ENCODE results near the gene CCDC154.
A peak's percentile ranks its signal among the peaks of the same experiment; 100 is the strongest.
"Not testable (repeated sequence)": the region's sequence is repeated elsewhere in the genome, so short reads cannot be mapped to it uniquely, and the experiment has no call there.

Gene CCDC154

DNA sequence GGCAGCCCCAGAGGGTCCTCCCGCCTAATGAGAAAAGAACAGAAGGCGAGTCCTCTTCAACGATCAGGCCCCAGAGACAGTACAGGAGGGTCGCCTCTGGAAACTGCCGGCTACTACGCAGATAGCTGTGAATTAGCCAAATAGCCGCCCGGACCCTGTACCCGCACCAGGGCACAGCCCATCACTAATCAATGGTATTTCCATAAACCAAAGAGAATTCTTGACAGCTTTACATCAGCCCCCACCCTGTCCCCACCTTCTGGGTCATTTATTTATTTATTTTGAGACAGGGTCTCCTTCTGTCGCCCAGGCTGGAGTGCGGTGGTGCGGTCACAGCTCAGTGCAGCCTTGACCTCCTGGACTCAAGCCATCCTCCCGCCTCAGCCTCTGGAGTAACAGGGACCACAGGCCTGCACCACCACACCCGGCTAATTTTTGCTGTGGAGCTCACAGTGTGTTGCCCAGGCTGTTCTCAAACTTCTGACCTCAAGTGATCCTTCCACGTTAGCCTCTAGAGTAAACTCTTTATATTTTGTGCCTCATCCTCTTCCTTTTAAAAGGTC, 31.3 kb upstream of the CCDC154 start:
- no peak for TF ChIP-seq Cebpa-rat (IDR thresholded peaks at IDR 0.05)
- Histone ChIP-seq H3K9ac (peak overlapping the region; percentile 95 to 99 (median 99)), H3K4me3 (peak overlapping the region; percentile 81 to 98 (median 94)), H3K9me3 (replicated peaks in 1 of 11) (peaks cover 0 to 11% (median 0%) of the 10 kb centered on the region in 11 experiments; a peak in 2 of 22 replicates), H3K4me1 (peaks cover 55 to 65% (median 62%) of the 10 kb centered on the region in 10 experiments), H3K36me3 (no peaks in the 10 kb centered on the region), H4K20me1 (peaks cover 0 to 25% (median 0%) of the 10 kb centered on the region in 11 experiments; a peak in 2 of 22 replicates), H3K4me2 (peak overlapping the region; percentile 94 to 99 (median 98)), H3K27me3 (no peaks in the 10 kb centered on the region), H3K27ac (peak overlapping the region; percentile 97 to 100 (median 99))

GRCh38 chr16:1474796-1475551, 30.6 kb upstream of the CCDC154 start, which contains the start of gene CLCN7:
Gene CLCN7, minus strand, starts transcription at chr16:1475028. Its CDS starts 54 bp downstream, at chr16:1474974.
- H4K20me1 ChIP-seq: peaks cover 0 to 31% (median 0%) of the 10 kb centered on the region in 11 experiments; a peak in 2 of 22 replicates
- no peak for TF ChIP-seq Cebpa-rat (IDR thresholded peaks at IDR 0.05)
- H3K27ac ChIP-seq: peak within 1 kb of the TSS; percentile 97 to 100 (median 99)
- H3K9ac ChIP-seq: peak within 1 kb of the TSS; percentile 95 to 99 (median 99)
- peaks cover 0 to 11% (median 0%) of the 10 kb centered on the region in 11 experiments; a peak in 2 of 22 replicates for H3K9me3 ChIP-seq (replicated peaks in 1 of 11)
- H3K4me1 ChIP-seq: peaks cover 55 to 65% (median 62%) of the 10 kb centered on the region in 10 experiments
- H3K4me2 ChIP-seq: peak within 1 kb of the TSS; percentile 94 to 99 (median 98)
- peak within 1 kb of the TSS; percentile 81 to 98 (median 94) for H3K4me3 ChIP-seq
- H3K36me3 ChIP-seq: no peaks in the 10 kb centered on the region
- H3K27me3 ChIP-seq: no peaks in the 10 kb centered on the region

- H3K4me1 ChIP-seq: peaks cover 55 to 64% (median 59%) of the 10 kb centered on the region in 10 experiments
- peak overlapping the region; percentile 97 to 100 (median 99) for H3K27ac ChIP-seq
- peaks cover 0 to 39% (median 0%) of the 10 kb centered on the region in 11 experiments; a peak in 2 of 22 replicates for H4K20me1 ChIP-seq
- H3K27me3 ChIP-seq: no peaks in the 10 kb centered on the region
- H3K4me2 ChIP-seq: peak overlapping the region; percentile 94 to 99 (median 98)
- peak overlapping the region; percentile 81 to 98 (median 94) for H3K4me3 ChIP-seq
- peak overlapping the region; percentile 95 to 99 (median 99) for H3K9ac ChIP-seq
- H3K9me3 ChIP-seq (replicated peaks in 1 of 11): peaks cover 0 to 11% (median 0%) of the 10 kb centered on the region in 11 experiments; a peak in 2 of 22 replicates
- no peak for TF ChIP-seq Cebpa-rat (IDR thresholded peaks at IDR 0.05)
- no peaks in the 10 kb centered on the region for H3K36me3 ChIP-seq
Observed at GRCh38 chr16:1474082-1474795, 29.9 kb upstream of the CCDC154 start.

GRCh38 chr16:1472974-1473373, 28.6 kb upstream of the CCDC154 start:
- no peak for TF ChIP-seq Cebpa-rat (IDR thresholded peaks at IDR 0.05)
- peaks cover 0 to 11% (median 0%) of the 10 kb centered on the region in 11 experiments; a peak in 1 of 22 replicates for H3K9me3 ChIP-seq (replicated peaks in 1 of 11)
- H3K4me2 ChIP-seq: peak overlapping the region; percentile 94 to 99 (median 98)
- H3K9ac ChIP-seq: peak overlapping the region; percentile 95 to 99 (median 99); a peak in 21 of 22 replicates
- H3K4me3 ChIP-seq: peak overlapping the region in 9 of 10 experiments; percentile 59 to 98 (median 93); a peak in 16 of 20 replicates
- peaks cover 0 to 51% (median 0%) of the 10 kb centered on the region in 11 experiments; a peak in 6 of 22 replicates for H4K20me1 ChIP-seq
- H3K27me3 ChIP-seq: no peaks in the 10 kb centered on the region
- peaks cover 68 to 75% (median 72%) of the 10 kb centered on the region in 10 experiments for H3K4me1 ChIP-seq
- H3K36me3 ChIP-seq: peaks cover 0 to 5% (median 0%) of the 10 kb centered on the region in 11 experiments; a peak in 3 of 22 replicates
- peak overlapping the region; percentile 90 to 100 (median 99); a peak in 21 of 22 replicates for H3K27ac ChIP-seq

- H3K4me3 ChIP-seq: peak overlapping the region; percentile 58 to 98 (median 92)
- H3K4me2 ChIP-seq: peak overlapping the region; percentile 94 to 99 (median 98)
- peaks cover 0 to 11% (median 0%) of the 10 kb centered on the region in 11 experiments; a peak in 1 of 22 replicates for H3K9me3 ChIP-seq (replicated peaks in 1 of 11)
- peak overlapping the region; percentile 90 to 100 (median 99) for H3K27ac ChIP-seq
- peaks cover 0 to 64% (median 3%) of the 10 kb centered on the region in 11 experiments; a peak in 9 of 22 replicates for H4K20me1 ChIP-seq
- H3K27me3 ChIP-seq: no peaks in the 10 kb centered on the region
- peaks cover 0 to 11% (median 0%) of the 10 kb centered on the region in 11 experiments; a peak in 5 of 22 replicates for H3K36me3 ChIP-seq
- H3K4me1 ChIP-seq: peaks cover 80 to 88% (median 84%) of the 10 kb centered on the region in 10 experiments
- TF ChIP-seq Cebpa-rat (IDR thresholded peaks at IDR 0.05): no peak
- H3K9ac ChIP-seq: peak overlapping the region; percentile 95 to 99 (median 99)
Observed at GRCh38 chr16:1471569-1472194, 27.3 kb upstream of the CCDC154 start.

- Histone ChIP-seq H4K20me1 (peaks cover 0 to 74% (median 13%) of the 10 kb centered on the region in 11 experiments; a peak in 13 of 22 replicates), H3K4me3 (peak overlapping the region; percentile 58 to 98 (median 92)), H3K9me3 (replicated peaks in 1 of 11) (peaks cover 0 to 11% (median 0%) of the 10 kb centered on the region in 11 experiments; a peak in 1 of 22 replicates), H3K4me2 (peak overlapping the region; percentile 94 to 99 (median 98)), H3K9ac (peak overlapping the region; percentile 95 to 99 (median 99)), H3K36me3 (peaks cover 3 to 18% (median 9%) of the 10 kb centered on the region in 11 experiments; a peak in 15 of 22 replicates), H3K27ac (peak overlapping the region; percentile 90 to 100 (median 99)), H3K4me1 (peaks cover 76 to 90% (median 87%) of the 10 kb centered on the region in 10 experiments), H3K27me3 (no peaks in the 10 kb centered on the region)
- TF ChIP-seq Cebpa-rat (IDR thresholded peaks at IDR 0.05): no peak
Observed at GRCh38 chr16:1470481-1471251, 26.3 kb upstream of the CCDC154 start.

DNA sequence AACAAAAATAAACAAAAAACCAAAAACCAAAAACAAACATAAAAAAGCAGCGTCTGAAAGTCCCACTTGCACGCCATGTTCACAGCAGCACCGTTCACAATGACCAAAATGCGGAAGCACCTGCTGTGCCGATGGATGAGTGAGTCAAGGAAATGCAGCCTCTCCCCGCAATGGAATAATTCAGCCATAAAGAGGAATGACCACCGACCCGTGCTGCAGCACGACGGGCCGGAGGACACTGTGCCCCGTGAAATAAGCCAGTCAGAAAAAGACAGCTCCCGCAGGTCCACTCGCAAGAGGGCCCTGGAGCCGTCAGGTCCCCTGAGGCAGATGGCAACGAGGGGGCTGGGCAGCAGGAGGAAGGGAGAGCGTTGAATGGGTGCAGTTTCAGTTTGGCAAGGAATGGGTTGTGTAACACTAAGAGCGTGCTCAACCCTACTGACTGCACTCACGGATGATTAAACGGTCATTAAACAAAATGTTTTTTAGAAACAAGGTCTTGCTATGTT, 25.4 kb upstream of the CCDC154 start:
- H4K20me1 ChIP-seq: peaks cover 0 to 84% (median 22%) of the 10 kb centered on the region in 11 experiments; a peak in 13 of 22 replicates
- H3K9me3 ChIP-seq (replicated peaks in 1 of 11): peaks cover 0 to 11% (median 0%) of the 10 kb centered on the region in 11 experiments; a peak in 1 of 22 replicates
- TF ChIP-seq Cebpa-rat (IDR thresholded peaks at IDR 0.05): peak in 10 of 11 experiments; percentile 31 to 93 (median 70); a peak in 15 of 22 replicates
- H3K27me3 ChIP-seq: no peaks in the 10 kb centered on the region
- peak overlapping the region; percentile 94 to 99 (median 98) for H3K4me2 ChIP-seq
- peak overlapping the region; percentile 90 to 100 (median 99) for H3K27ac ChIP-seq
- H3K4me3 ChIP-seq: peak overlapping the region; percentile 58 to 98 (median 92)
- peaks cover 13 to 28% (median 19%) of the 10 kb centered on the region in 11 experiments; a peak in 21 of 22 replicates for H3K36me3 ChIP-seq
- H3K9ac ChIP-seq: peak overlapping the region; percentile 95 to 99 (median 99)
- peaks cover 71 to 91% (median 83%) of the 10 kb centered on the region in 10 experiments for H3K4me1 ChIP-seq

DNA sequence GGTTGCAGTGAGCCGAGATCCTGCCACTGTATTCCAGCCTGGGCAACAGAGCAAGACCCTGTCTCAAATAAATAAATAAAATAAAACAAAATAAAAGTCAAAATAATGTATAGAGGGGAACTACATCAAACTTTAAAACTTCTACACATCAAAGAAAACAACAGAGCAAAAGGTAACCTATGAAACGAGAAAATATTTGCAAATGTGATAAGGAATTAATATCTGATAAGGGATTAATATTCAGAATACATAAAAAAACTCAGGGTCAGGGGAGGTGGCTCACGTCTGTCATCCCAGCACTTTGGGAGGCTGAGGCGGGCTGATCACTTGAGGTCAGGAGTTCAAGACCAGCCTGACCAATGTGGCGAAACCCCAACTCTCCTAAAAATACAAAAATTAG, 24.8 kb upstream of the CCDC154 start:
- Histone ChIP-seq H3K36me3 (peaks cover 19 to 34% (median 25%) of the 10 kb centered on the region in 11 experiments), H3K4me3 (peak overlapping the region; percentile 58 to 98 (median 92)), H4K20me1 (peaks cover 0 to 90% (median 28%) of the 10 kb centered on the region in 11 experiments; a peak in 14 of 22 replicates), H3K27ac (peak overlapping the region; percentile 90 to 100 (median 99)), H3K4me1 (peaks cover 71 to 87% (median 81%) of the 10 kb centered on the region in 10 experiments), H3K9me3 (replicated peaks in 1 of 11) (peaks cover 0 to 11% (median 0%) of the 10 kb centered on the region in 11 experiments; a peak in 1 of 22 replicates), H3K9ac (peak overlapping the region; percentile 95 to 99 (median 99)), H3K4me2 (peak overlapping the region; percentile 94 to 99 (median 98))
- not testable (repeated sequence) for H3K27me3 ChIP-seq
